DMS153 treated with DMSO at 0.1 percent for 48 hours (cell line): Measurements from ENCODE around the gene PARG.
"Not testable (repeated sequence)": the region's sequence is repeated elsewhere in the genome, so short reads cannot be mapped to it uniquely, and the experiment has no call there.

ENCODE experiments used
- DNase-seq: peaks from one replicate; lab custom pipeline; 2025; ENCODE audit not compliant: unreplicated experiment; lab: John Stamatoyannopoulos, UW

PARG gene

DNA sequence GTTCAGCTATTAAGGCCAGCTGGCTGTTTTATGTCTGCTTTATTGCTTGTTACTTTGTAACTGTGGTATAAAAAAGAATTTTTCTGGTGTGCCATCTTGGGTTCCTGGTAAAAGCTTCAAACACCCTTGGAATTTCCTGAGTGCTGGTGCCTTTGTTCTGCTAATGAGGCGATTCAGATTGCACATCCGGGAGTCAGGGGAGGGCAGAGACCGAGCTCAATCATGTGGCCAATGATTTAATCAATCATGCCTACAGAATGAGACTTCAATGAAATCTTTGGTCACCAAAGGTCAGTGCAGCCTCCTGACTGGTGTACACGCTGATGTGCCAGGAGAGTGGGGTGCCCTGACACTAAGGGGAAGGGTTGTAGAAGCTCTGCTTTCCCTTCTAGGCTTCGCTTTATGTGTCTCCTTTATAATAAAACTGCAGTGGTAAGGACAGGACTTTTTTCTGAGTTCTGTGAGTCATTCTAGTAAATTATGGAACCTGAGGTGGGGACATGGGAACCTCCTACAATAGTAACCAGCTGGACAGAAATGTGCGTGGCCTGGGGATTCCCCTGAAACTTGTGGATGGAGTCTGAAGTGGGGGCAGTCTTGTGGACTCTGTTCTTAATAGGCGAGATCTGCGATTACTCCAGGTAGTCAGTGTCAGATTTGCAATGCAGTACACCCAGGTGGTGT is 110.3 kb downstream of the PARG start:
- no peak for DNase-seq

DNA sequence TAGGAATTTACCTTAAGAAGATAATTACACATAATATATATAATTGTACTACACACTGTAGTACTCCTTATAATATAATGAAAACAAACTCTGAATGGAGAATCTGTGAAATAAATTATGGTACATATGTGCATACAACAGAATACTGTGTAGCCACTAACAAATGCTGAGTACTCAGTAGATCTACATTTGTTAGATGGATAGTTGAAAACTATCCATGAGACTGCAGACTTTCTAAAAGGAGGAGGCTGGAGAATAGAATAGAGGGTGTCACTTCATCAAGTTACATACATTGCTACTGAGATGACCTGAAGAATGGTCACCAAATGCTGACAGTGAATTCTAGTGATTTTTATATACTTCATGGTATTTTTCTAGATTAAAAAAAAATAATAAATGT is 111.0 kb downstream of the PARG start:
- DNase-seq: no peak

DNA sequence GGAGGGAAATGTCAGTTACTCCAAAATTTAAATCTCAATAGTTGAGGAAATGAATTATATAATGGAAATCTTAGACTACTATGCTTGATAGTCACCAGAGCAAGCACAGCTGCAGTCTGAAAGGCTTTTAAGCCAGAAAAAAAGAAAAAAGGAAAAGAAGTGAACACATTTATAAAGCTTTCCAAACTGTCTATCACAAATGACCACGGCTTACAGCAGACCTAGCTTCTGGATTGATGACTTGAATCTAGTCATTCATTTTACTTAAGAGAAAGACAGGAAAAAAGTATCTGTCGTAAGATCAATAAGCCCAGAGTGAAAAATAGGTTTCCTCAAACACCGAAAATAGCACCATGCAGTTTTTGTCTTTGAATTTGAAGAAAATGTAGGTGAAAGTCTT is 111.8 kb downstream of the PARG start:
- no peak for DNase-seq

DNA sequence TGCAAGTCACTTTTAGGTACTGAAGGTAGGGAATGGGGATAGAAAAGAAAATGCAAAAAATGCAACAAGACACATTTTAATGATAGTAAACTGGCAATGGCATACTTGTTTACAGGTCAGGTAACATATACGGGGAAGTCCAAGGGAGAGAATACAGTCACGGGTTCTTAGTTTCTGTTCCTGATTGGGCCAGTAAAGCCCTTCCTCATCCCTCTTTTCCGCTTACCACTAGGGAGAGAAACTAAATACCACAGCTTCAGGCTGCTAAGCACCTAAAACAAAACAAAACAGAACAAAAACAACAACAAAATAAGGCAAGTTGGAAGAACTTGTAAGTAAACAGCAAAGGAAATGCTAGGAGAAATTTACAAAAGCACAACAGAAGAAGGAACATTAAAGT is 114.5 kb downstream of the PARG start:
- no peak for DNase-seq

DNA sequence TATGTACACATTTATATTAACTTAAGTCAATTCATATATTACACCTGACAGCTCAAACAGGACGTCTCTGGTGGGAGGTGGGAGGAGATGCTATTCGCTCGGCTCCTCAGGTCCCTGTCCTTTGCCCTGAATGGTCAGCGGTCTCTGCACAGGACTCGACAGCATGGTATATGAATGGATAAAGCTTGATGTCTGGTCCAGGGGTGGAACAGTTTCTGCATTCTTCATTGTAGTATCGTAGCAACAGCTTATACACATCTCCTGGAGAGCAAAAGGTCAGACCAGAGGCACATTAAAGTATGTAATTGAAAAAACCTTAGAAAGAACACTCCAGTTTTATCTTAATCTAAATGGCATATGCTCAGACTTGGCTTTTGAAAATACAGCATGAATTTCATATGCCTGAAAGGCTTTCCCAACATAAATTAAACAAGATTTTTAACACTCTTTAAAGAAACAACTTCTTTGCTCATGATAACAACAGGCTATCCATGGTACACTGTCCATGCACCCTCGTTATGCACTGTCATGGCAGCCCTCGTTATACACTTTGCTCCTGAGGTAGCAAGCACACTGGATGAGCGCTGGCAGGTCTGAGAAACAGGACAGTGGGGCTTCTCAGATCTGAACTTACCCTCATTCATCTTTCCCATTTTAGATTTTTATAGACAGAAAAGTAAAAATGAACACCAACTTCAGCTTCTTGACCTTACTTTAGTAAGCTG is 122.4 kb downstream of the PARG start:
- DNase-seq: no peak

DNA sequence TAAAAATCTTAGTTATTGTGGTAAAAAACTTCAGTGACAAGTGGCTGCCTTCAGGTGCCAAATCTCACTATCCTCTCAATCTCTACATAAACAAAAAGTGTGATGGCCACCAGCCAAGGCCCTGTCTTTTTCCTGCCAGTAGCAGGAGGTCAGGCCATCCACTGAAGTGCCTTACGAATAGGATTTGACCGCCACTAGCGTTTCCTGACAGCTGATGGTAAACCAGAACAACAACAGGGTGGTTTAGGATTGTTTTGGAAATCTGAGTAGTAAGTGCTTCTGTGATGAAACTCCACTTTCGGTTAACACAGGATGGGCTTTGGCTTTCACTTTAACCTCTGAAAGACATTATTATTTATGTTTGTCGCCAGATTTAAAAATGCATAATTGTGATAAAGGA is 124.0 kb downstream of the PARG start:
- DNase-seq: peak; percentile 2

DNA sequence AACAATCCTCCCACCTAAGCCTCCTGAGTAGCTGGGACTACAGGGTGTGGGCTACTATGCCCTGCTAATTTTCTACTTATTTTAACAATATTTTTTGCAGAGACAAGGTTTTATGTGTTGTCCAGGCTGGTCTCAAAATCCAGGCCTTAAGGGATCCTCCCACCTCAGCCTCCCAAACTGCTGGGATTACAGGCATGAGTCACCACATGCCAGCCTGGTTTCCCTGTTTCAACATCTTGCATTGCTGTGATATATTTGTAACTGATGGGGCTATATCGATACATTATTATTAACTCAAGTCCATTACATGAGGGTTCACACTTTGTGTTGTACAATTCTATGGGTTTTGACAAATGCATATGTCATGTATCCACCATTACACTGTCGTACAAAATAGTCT is 137.8 kb downstream of the PARG start:
- no peak for DNase-seq

DNA sequence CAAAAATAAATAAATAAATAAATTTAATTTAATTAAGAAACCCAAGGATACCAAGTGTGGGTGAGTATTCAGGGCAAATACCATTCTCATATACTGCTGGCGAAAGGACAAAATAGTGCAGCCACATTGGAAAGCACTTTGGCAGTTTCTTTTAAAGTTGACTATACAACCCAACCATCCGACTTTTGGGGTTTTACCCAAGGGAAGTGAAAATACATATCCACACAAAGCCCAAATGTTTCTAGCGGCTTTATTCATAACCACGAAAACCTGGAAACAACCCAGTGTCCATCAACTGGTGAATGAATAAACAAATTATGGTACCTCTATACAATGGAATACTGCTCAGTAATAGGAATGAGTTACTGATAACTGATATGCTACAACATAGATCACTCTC is 143.6 kb downstream of the PARG start:
- no peak for DNase-seq

DNA sequence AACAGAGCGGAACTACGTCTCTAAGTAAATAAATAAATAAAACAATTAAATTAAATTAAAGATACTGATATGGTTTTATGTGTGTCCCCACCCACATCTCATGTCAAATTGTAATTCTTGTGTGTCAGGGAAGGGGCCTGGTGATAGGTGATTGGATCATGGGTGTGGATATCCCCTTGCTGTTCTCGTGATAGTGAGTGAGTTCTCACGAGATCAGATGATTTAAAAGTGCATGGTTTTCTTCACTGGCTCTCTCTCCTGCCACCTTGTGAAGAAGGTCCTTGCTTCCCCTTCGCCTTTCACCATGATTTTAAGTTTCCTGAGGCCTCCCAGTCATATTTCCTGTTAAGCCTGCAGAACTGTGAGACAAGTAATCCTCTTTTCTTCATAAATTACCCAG is 150.7 kb downstream of the PARG start:
- no peak for DNase-seq

DNA sequence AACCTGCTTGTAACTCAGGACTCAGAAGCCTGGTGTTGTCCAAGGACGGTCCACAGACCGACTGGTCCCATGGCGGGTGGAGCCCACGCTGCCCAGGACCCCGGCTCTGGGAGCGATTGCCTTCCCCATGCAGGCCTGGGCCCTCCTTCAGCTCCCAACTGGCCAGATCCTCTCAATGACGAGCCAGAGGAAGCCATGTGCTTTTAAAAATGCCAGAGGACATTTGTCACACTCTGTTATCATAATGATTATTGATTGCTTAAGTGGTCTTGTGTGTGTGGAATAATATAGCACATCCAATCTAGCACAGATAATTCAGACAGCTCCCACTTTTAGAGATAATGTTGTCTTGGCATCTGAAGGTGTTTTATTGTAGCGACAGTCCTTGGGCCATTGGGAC is 157.1 kb downstream of the PARG start:
- no peak for DNase-seq

DNA sequence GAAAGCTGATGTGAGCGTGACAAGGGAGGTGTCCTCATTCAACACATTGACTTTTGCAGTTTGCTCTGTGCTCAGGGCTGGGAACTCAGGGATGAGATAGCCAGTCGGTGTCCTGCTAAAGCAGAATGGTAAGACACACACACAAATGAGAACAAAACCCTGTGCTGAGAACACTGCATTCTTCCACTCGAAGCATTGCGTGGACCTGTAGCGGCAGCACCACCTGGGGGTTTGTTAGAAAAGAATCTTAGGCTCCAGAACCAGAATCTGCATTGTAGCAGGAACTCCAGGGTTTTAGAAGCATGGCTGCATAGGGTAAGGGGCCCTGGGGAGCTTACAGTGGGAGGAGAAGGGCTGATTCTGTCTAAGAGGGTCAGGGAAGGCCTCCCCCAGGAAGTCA is 158.2 kb downstream of the PARG start:
- no peak for DNase-seq

DNA sequence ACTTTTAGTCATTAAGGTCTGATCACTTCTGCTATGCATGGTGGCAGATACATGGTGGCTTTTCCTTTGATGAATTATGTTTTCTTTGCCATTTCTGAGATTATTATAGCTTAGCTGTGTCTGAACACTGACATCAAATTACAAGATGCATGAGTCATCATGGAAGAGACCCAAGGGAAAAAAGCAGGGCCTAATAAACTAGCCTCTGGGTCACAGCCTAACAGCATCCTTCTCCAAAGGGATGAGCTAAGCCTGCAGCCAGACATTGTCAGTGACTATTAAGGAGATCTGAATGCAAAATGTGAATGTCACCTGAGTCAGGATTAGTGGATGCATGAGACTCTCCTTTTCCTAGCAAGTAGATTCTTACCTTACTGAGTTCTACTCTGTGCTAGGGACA is 160.6 kb downstream of the PARG start:
- no peak for DNase-seq

DNA sequence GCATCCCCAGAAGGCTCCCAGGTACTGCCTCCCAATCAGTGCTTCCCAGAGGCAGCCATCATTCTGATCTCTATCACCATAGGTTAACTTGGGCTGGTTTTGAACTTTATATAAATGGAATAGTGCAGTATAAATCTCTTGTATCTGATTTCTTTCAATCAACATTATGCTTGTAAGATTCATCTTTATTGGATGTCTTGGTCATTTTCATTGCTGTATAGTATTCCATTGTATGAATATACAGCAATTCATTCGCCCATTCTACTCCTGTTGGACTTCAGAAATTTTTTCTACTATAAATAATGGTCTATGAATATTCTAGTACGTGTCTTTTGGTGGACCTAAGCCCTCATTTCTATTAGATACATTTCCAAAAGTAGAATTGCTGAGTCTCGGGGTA is 163.6 kb downstream of the PARG start:
- no peak for DNase-seq

DNA sequence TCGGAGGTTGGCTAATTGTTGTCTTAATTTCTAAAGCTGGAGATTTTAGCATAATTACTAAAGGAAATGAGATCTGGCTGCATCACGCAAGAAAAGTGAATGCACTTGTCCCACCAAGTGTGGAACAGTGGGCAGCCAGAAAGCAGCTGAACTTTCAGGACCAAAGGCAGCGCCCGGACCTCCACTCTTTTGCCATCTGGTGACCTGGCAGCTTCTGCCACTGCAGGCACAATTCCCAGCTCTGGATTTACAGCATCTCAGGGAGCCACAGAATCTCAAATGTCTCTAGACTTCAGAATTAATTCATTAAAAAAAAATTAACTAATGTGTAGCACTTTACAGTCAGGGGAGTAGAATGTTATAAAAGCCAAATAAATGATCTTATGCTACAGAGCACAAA is 165.0 kb downstream of the PARG start:
- no peak for DNase-seq

DNA sequence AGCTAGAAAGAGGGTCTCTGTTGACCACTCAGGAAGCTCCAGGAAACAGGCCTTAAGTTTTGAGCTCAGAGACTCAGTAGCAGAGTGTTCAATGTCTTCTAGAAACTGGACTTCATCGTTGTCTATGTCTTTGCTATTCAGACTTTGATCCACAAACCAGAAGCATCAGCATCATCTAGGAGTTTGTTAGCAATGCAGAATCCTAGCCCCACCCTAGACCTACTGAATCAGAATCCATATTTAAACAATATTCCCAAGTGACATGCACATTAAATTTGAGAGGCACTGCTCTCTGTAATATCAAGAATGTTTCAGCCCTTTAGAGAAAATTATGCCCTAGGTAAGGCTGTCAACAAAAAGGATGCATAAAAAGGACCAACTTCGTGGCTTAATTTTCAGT is 166.8 kb downstream of the PARG start:
- DNase-seq: no peak

DNA sequence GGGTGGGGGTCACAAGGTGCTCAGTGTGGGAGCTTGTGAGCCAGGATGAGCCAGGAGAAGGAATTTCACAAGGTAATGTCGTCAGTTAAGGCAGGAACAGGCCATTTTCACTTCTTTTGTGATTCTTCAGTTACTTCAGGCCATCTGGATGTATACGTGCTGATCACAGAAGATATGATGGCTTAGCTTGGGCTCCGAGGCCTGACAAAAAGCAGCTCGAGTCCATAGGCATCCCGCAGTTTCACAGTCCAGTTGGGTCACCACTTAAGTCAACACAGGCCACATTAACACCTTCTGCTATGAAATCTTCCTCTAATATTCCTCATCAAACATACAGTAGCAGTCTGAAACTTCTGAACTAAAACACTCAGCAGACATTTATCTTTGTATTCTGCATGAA is 168.9 kb downstream of the PARG start:
- DNase-seq: not testable (repeated sequence)

DNA sequence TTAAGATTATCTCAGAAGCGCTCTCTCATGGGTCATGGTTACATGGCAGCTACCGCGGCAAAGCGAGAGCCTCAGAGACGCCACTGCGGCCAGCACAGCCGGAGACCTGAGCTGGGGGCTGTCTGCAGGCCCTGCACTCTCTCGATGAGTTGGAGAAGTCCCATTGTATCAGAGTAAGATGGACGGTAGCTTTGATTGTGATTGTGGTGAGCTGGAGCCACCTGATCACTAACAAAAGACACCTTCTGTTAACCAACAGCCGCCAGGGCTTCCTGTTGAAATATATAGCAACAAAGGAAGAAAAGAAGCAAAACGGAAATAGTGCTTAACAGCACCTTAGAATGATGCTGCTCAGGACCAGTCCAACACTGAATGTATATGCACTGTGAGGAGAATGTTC is 170.8 kb downstream of the PARG start:
- not testable (repeated sequence) for DNase-seq

DNA sequence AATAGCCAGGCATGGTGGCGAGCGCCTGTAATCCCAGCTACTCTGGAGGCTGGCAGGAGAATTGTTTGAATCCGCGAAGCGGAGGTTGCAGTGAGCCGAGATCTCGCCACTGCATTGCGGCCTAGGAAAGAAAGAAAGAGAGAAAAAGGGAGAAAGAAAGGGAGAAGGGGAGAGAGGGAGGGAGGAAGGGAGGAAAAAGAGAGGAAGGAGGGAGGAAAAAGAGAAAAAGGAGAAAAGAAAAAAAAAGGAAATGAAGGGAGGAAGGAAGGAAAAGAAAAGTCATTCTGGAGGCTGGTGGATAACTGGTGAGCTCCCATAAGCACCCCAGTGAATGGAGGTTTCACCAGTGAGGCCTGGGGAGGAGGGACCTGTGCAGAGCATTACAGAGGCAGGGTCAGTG is 172.1 kb downstream of the PARG start:
- no peak for DNase-seq

DNA sequence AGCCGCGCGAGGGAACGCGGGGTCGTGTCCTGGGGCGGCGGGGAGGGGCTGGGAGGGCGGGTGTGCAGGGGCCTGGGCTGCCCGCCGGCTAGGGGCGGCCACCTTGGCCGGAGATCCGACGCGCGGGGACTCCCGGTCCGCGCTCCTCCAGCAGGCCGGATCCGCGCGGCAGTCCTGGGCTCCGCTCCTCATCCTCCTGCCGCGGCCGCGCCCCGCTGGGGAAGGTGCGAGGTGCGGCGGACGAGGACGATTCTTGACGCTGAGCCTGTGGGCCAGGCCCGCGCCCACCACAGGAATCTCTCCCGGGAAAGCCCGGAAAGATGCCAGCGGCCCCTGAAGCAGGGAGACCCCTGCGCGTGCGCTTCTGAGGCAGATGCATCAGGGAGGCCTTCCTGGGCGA is 173.1 kb downstream of the PARG start:
- DNase-seq: no peak

DNA sequence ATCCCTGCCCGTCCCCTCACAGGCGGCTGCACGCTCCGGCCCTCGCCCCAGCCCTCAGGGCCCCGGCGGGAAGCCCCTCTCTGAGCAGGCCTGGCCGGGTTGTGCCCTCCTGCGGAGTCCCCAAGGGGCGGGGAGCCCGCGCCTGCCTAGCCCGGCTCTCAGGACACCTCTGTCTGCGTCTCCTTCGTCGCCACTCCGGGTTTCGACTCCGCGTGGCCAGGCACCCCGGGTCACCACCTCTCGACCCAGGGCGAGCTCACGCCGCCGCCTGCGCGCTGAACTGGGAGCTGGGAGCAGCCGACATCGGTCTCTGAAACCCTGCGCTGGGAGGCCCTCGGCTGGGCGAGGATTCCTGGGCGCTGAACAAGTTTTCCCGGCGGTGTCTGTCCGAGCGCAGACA is 173.5 kb downstream of the PARG start:
- no peak for DNase-seq
